ENCODE data around the gene NUMBL. TPM values are rescaled to one million over a fixed set of nuclear protein-coding genes. Genes with fewer than 3 reads are reported as not detected.

The NUMBL gene
- total and polyA plus RNA-seq, 2 of the 4 experiments (the other 2 are of a cell fraction): 6.3 to 29.0 TPM

- Histone ChIP-seq H3K27ac (ENCODE audit: insufficient read depth, low read length) (no peak overlapping the region), H3K56ac (ENCODE audit: extremely low read depth, insufficient read depth, low read length) (no peak overlapping the region), H4K20me1 (ENCODE audit: insufficient read depth, low read length) (peaks cover 25% of the 10 kb centered on the region), H2BK20ac (ENCODE audit: low read depth, low read length) (no peak overlapping the region), H3K4me3 (ENCODE audit: insufficient read depth, low read depth, low read length) (no peak overlapping the region), H4K91ac (ENCODE audit: insufficient read depth, low read depth, low read length) (no peak overlapping the region), H3K23ac (ENCODE audit: low read depth, low read length) (no peak overlapping the region), H3K27me3 (ENCODE audit: control insufficient read depth, insufficient read depth, low read length) (no peaks in the 10 kb centered on the region), H2AK5ac (ENCODE audit: low read depth, low read length) (no peak overlapping the region), H3K79me1 (ENCODE audit: low read depth in 1 of 2, low read length in 2 of 2) (peaks cover 16 to 55% of the 10 kb centered on the region in 2 experiments), H2BK15ac (ENCODE audit: low read depth, low read length) (no peak overlapping the region), H2AFZ (replicated peaks; ENCODE audit: low read length, poor library complexity) (peak overlapping the region; percentile 32), H3K4ac (ENCODE audit: low read depth, low read length) (no peak overlapping the region), H3K14ac (replicated peaks; ENCODE audit: low read depth, low read length) (no peak overlapping the region), H3K9me1 (ENCODE audit: insufficient read depth, low read length) (peaks cover 11% of the 10 kb centered on the region), H3K4me2 (ENCODE audit: low read depth, low read length) (no peak overlapping the region), H3K9me3 (ENCODE audit: control insufficient read depth, insufficient read depth, low read length) (no peaks in the 10 kb centered on the region), H2BK5ac (ENCODE audit: low read depth, low read length, poor library complexity, severe bottlenecking) (no peak overlapping the region), H3K18ac (ENCODE audit: low read depth, low read length) (no peak overlapping the region), H3K36me3 (ENCODE audit: control insufficient read depth, insufficient read depth, low read length) (peaks cover 74% of the 10 kb centered on the region), H3K9ac (ENCODE audit: low read depth, low read length) (no peak overlapping the region), H4K5ac (ENCODE audit: low read depth, low read length) (no peak overlapping the region), H4K8ac (ENCODE audit: low read depth in 2 of 2, low read length in 2 of 2) (no peak overlapping the region), H2AK9ac (replicated peaks; ENCODE audit: low read depth, low read length, poor library complexity) (no peak overlapping the region), H3K4me1 (ENCODE audit: control insufficient read depth, insufficient read depth, low read length) (no peaks in the 10 kb centered on the region; the same call in 1 of the 2 replicates), H2BK120ac (ENCODE audit: low read depth, low read length) (no peak overlapping the region)
- intact Hi-C loops (cut with micrococcal nuclease) (no loop called here), dilution Hi-C loops (cut with HindIII; ENCODE audit: low sequenced_read_pairs, unreplicated experiment) (no loop called here), in situ Hi-C loops (cut with MboI; ENCODE audit: low sequenced_read_pairs) (no loop called here)
- 100% methylated on average over 2 of the region's 18 CpGs; no CpG with 5 or more reads in 1 of the 2 experiments for WGBS, 2 experiments (ENCODE audit: extremely low coverage in 2 of 2, insufficient read length in 1 of 2)
- TF ChIP-seq USF2 (IDR thresholded peaks at IDR 0.05; ENCODE audit: low read depth, low read length): no peak
- no peak for TF ChIP-seq CEBPB (IDR thresholded peaks at IDR 0.05; ENCODE audit: low read depth, low read length)
- TF ChIP-seq, protein P1, sequence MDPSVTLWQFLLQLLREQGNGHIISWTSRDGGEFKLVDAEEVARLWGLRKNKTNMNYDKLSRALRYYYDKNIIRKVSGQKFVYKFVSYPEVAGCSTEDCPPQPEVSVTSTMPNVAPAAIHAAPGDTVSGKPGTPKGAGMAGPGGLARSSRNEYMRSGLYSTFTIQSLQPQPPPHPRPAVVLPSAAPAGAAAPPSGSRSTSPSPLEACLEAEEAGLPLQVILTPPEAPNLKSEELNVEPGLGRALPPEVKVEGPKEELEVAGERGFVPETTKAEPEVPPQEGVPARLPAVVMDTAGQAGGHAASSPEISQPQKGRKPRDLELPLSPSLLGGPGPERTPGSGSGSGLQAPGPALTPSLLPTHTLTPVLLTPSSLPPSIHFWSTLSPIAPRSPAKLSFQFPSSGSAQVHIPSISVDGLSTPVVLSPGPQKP (IDR thresholded peaks at IDR 0.05; ENCODE audit: borderline replicate concordance, low read depth, low read length): no peak
- no peak for TF ChIP-seq RCOR1 (IDR thresholded peaks at IDR 0.05; ENCODE audit: insufficient replicate concordance, low read length)
- no peak for TF ChIP-seq MAFK (IDR thresholded peaks at IDR 0.05; ENCODE audit: low read depth, low read length)
- no peak for TF ChIP-seq NFE2L2 (IDR thresholded peaks at IDR 0.05; ENCODE audit: low read depth, low read length)
- TF ChIP-seq, protein P2, sequence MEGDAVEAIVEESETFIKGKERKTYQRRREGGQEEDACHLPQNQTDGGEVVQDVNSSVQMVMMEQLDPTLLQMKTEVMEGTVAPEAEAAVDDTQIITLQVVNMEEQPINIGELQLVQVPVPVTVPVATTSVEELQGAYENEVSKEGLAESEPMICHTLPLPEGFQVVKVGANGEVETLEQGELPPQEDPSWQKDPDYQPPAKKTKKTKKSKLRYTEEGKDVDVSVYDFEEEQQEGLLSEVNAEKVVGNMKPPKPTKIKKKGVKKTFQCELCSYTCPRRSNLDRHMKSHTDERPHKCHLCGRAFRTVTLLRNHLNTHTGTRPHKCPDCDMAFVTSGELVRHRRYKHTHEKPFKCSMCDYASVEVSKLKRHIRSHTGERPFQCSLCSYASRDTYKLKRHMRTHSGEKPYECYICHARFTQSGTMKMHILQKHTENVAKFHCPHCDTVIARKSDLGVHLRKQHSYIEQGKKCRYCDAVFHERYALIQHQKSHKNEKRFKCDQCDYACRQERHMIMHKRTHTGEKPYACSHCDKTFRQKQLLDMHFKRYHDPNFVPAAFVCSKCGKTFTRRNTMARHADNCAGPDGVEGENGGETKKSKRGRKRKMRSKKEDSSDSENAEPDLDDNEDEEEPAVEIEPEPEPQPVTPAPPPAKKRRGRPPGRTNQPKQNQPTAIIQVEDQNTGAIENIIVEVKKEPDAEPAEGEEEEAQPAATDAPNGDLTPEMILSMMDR (conservative IDR thresholded peaks at IDR 0.05; ENCODE audit: low read depth, low read length): no peak
- TF ChIP-seq FOS (IDR thresholded peaks at IDR 0.05; ENCODE audit: low read depth, low read length): no peak
- no peak for TF ChIP-seq SMC3 (IDR thresholded peaks at IDR 0.05; ENCODE audit: low read depth, low read length)
- BruUV-seq (replicated peaks): no TSS peak
- ChIA-PET POLR2A (ENCODE audit: unreplicated experiment) (no interaction called here), CTCF (interaction anchor here (1.2 kb wide), 1 partner anchor 19 kb away, joined by 3 read pairs; no protein-coding TSS in a partner anchor)
- no peak for DNase-seq
- ATAC-seq (ENCODE audit: low read depth): no peak
Observed at GRCh38 chr19:40682431-40682964, 8.0 kb downstream of the NUMBL start.
